ENCODE results near the gene ZCCHC2. TPM values are rescaled to one million over a fixed set of nuclear protein-coding genes. Genes with fewer than 3 reads are reported as not detected.

ZCCHC2 gene
- total and polyA plus RNA-seq, 2 of the 4 experiments (the other 2 are of a cell fraction), result 3.2 to 3.6 TPM

- ATAC-seq (ENCODE audit: low read depth), result no peak
- CTCF ChIA-PET, result interaction anchor here (0.6 to 1.4 kb wide), 2 partner anchors 21 to 76 kb away, joined by 3 read pairs; no protein-coding TSS in a partner anchor
- no peaks in the 10 kb centered on the region; the same call in 1 of the 2 replicates for H3K4me1 ChIP-seq (ENCODE audit: control insufficient read depth, insufficient read depth, low read length)
These were observed 12.0 kb upstream of the ZCCHC2 start for GRCh38 chr18:62510789-62511188.

More at GRCh38 chr18:62510789-62511188, 12.0 kb upstream of the ZCCHC2 start:
- H4K91ac ChIP-seq (ENCODE audit: insufficient read depth, low read depth, low read length), result no peak overlapping the region
- no peak overlapping the region for H3K4ac ChIP-seq (ENCODE audit: low read depth, low read length)
- H3K56ac ChIP-seq (ENCODE audit: extremely low read depth, insufficient read depth, low read length), result no peak overlapping the region
- H2BK5ac ChIP-seq (ENCODE audit: low read depth, low read length, poor library complexity, severe bottlenecking), result no peak overlapping the region
- no peak overlapping the region for H3K18ac ChIP-seq (ENCODE audit: low read depth, low read length)
- no peak for TF ChIP-seq SMC3 (IDR thresholded peaks at IDR 0.05; ENCODE audit: low read depth, low read length)
- TF ChIP-seq CTCF (conservative IDR thresholded peaks at IDR 0.05; ENCODE audit: low read depth, low read length), result no peak
- no peak for TF ChIP-seq POLR2A (IDR thresholded peaks at IDR 0.05; ENCODE audit: low read depth, low read length)
- TF ChIP-seq ELK1 (IDR thresholded peaks at IDR 0.05; ENCODE audit: borderline replicate concordance, low read depth, low read length), result no peak
- no peak for TF ChIP-seq MAZ (IDR thresholded peaks at IDR 0.05; ENCODE audit: borderline replicate concordance, low read depth, low read length)
- no peak for TF ChIP-seq RFX5 (IDR thresholded peaks at IDR 0.05; ENCODE audit: low read depth, low read length)
- no peak for TF ChIP-seq RCOR1 (IDR thresholded peaks at IDR 0.05; ENCODE audit: insufficient replicate concordance, low read length)
- TF ChIP-seq NFE2L2 (IDR thresholded peaks at IDR 0.05; ENCODE audit: low read depth, low read length), result no peak
- no peak for TF ChIP-seq CEBPB (IDR thresholded peaks at IDR 0.05; ENCODE audit: low read depth, low read length)
- TF ChIP-seq BHLHE40 (IDR thresholded peaks at IDR 0.05; ENCODE audit: low read depth, low read length), result no peak
- no peak for TF ChIP-seq RAD21 (IDR thresholded peaks at IDR 0.05; ENCODE audit: low read length)
- no peak for TF ChIP-seq MAFK (IDR thresholded peaks at IDR 0.05; ENCODE audit: low read depth, low read length)
- no peak for TF ChIP-seq USF2 (IDR thresholded peaks at IDR 0.05; ENCODE audit: low read depth, low read length)
- TF ChIP-seq CHD1 (IDR thresholded peaks at IDR 0.05; ENCODE audit: low read depth, low read length), result no peak
- TF ChIP-seq FOS (IDR thresholded peaks at IDR 0.05; ENCODE audit: low read depth, low read length), result no peak
- TF ChIP-seq MXI1 (IDR thresholded peaks at IDR 0.05; ENCODE audit: borderline replicate concordance, low read depth, low read length), result no peak
- H2AFZ ChIP-seq (replicated peaks; ENCODE audit: low read length, poor library complexity), result no peak overlapping the region
- no peak overlapping the region for H3K23ac ChIP-seq (ENCODE audit: low read depth, low read length)
- H3K4me3 ChIP-seq (ENCODE audit: insufficient read depth, low read depth, low read length), result no peak overlapping the region
- in situ Hi-C loops (cut with MboI; ENCODE audit: low sequenced_read_pairs) (no loop called here), intact Hi-C loops (cut with micrococcal nuclease) (no loop called here), dilution Hi-C loops (cut with HindIII; ENCODE audit: low sequenced_read_pairs, unreplicated experiment) (no loop called here)
- H3K9ac ChIP-seq (ENCODE audit: low read depth, low read length), result no peak overlapping the region
- no peak overlapping the region for H3K27ac ChIP-seq (ENCODE audit: insufficient read depth, low read length)
- H4K8ac ChIP-seq (ENCODE audit: low read depth in 2 of 2, low read length in 2 of 2), result no peak overlapping the region
- no peaks in the 10 kb centered on the region for H4K20me1 ChIP-seq (ENCODE audit: insufficient read depth, low read length)
- no peak overlapping the region for H2BK120ac ChIP-seq (ENCODE audit: low read depth, low read length)
- no peaks in the 10 kb centered on the region for H3K27me3 ChIP-seq (ENCODE audit: control insufficient read depth, insufficient read depth, low read length)
- no peaks in the 10 kb centered on the region for H3K36me3 ChIP-seq (ENCODE audit: control insufficient read depth, insufficient read depth, low read length)
- no peak overlapping the region for H2AK5ac ChIP-seq (ENCODE audit: low read depth, low read length)
- no peak overlapping the region for H3K4me2 ChIP-seq (ENCODE audit: low read depth, low read length)
- H3K79me1 ChIP-seq (ENCODE audit: low read depth in 1 of 2, low read length in 2 of 2), result no peaks in the 10 kb centered on the region
- POLR2A ChIA-PET (ENCODE audit: unreplicated experiment), result no interaction called here
- no peak overlapping the region for H2BK15ac ChIP-seq (ENCODE audit: low read depth, low read length)
- H2AK9ac ChIP-seq (replicated peaks; ENCODE audit: low read depth, low read length, poor library complexity), result peak overlapping the region; percentile 24
- H3K14ac ChIP-seq (replicated peaks; ENCODE audit: low read depth, low read length), result no peak overlapping the region
- DNase-seq, result no peak
- peaks cover 5% of the 10 kb centered on the region for H3K9me3 ChIP-seq (ENCODE audit: control insufficient read depth, insufficient read depth, low read length)
- no peak overlapping the region for H4K5ac ChIP-seq (ENCODE audit: low read depth, low read length)
- H3K9me1 ChIP-seq (ENCODE audit: insufficient read depth, low read length), result no peaks in the 10 kb centered on the region
- no TSS peak for BruUV-seq (replicated peaks)
- WGBS, 2 experiments (ENCODE audit: extremely low coverage in 2 of 2, insufficient read length in 1 of 2), result 50% methylated on average over 1 of the region's 2 CpGs; no CpG with 5 or more reads in 1 of the 2 experiments
- no peak overlapping the region for H2BK20ac ChIP-seq (ENCODE audit: low read depth, low read length)

Measured in IMR-90 (cell line).